GM23338 (cell line): ENCODE data around the gene KRT15. TPM values are rescaled to one million over a fixed set of nuclear protein-coding genes. Genes with fewer than 3 reads are reported as not detected.

Source experiments
- ATAC-seq: fragments of 200-7000 bp; cut with Tn5 transposase; 3 replicates; pipeline ENCODE4 v1.9.1; 2020
- DNase-seq: peaks from one replicate; pipeline ENCODE4 v3.0.0-alpha.2; 2015; ENCODE audit warnings: low spot score
- H2AFZ ChIP-seq: fragments of 200-600 bp; sonication (generic); 2 replicates; pipeline ENCODE4 v1.8.0; 2016; ENCODE audit warnings: antibody characterized with exemption, mild to moderate bottlenecking, moderate library complexity
- H3F3A ChIP-seq: fragments of 200-600 bp; sonication (generic); replicated peaks from 2 replicates; pipeline ENCODE4 v1.8.0; 2017; ENCODE audit warnings: antibody characterized with exemption, mixed run types, low read depth
- H3K27ac ChIP-seq: fragments of 200-600 bp; sonication (generic); 2 replicates; pipeline ENCODE4 v1.6.1; 2016; ENCODE audit warnings: low read depth
- H3K27me3 ChIP-seq: fragments of 200-600 bp; sonication (generic); 2 replicates; pipeline ENCODE4 v1.8.0; 2016; ENCODE audit warnings: mild to moderate bottlenecking, mixed run types, moderate library complexity; ENCODE audit not compliant: insufficient read depth
- H3K36me3 ChIP-seq: fragments of 200-600 bp; sonication (generic); 2 replicates; pipeline ENCODE4 v1.8.0; 2016; ENCODE audit warnings: mild to moderate bottlenecking; ENCODE audit not compliant: insufficient read depth
- H3K4me1 ChIP-seq: fragments of 200-600 bp; sonication (generic); 2 replicates; pipeline ENCODE4 v1.8.0; 2016; ENCODE audit warnings: mild to moderate bottlenecking, moderate library complexity; ENCODE audit not compliant: insufficient read depth
- H3K4me2 ChIP-seq: fragments of 200-600 bp; sonication (generic); 2 replicates; pipeline ENCODE4 v1.7.1; 2017; ENCODE audit warnings: mixed run types
- H3K4me3 ChIP-seq: fragments of 200-600 bp; sonication (generic); 2 replicates; pipeline ENCODE4 v1.6.1; 2016; ENCODE audit warnings: mixed run types
- H3K79me2 ChIP-seq: fragments of 200-600 bp; sonication (generic); replicated peaks from 2 replicates; pipeline ENCODE4 v1.8.0; 2017; ENCODE audit warnings: mild to moderate bottlenecking; ENCODE audit not compliant: insufficient read depth
- H3K9me2 ChIP-seq: fragments of 200-600 bp; sonication (generic); 2 replicates; pipeline ENCODE4 v1.8.0; 2017; ENCODE audit not compliant: insufficient read depth
- H4K20me1 ChIP-seq: fragments of 200-600 bp; sonication (generic); replicated peaks from 2 replicates; pipeline ENCODE4 v1.8.0; 2017; ENCODE audit warnings: mild to moderate bottlenecking; ENCODE audit not compliant: insufficient read depth
- H3K27ac Mint-ChIP-seq: 2 replicates; pipeline ENCODE4 v1.8.0; 2020; ENCODE audit warnings: inconsistent platforms, mild to moderate bottlenecking, moderate library complexity, mixed read lengths
- H3K27me3 Mint-ChIP-seq: 3 replicates; pipeline ENCODE4 v1.8.0; 2022; ENCODE audit warnings: low read depth, mild to moderate bottlenecking, moderate library complexity, mixed read lengths, inconsistent platforms; ENCODE audit not compliant: insufficient read depth, poor library complexity
- H3K36me3 Mint-ChIP-seq: 3 replicates; pipeline ENCODE4 v1.8.0; 2021; ENCODE audit warnings: low read depth, mild to moderate bottlenecking, inconsistent platforms, moderate library complexity, mixed read lengths
- H3K4me1 Mint-ChIP-seq: 3 replicates; pipeline ENCODE4 v1.8.0; 2020; ENCODE audit warnings: mild to moderate bottlenecking, inconsistent platforms, mixed read lengths
- H3K4me3 Mint-ChIP-seq: 3 replicates; pipeline ENCODE4 v1.8.0; 2021; ENCODE audit warnings: moderate library complexity, mild to moderate bottlenecking, inconsistent platforms, mixed read lengths
- H3K9me3 Mint-ChIP-seq: 3 replicates; pipeline ENCODE4 v1.8.0; 2020; ENCODE audit warnings: moderate library complexity, mild to moderate bottlenecking, inconsistent platforms, mixed read lengths
- EZH2 ChIP-seq: fragments of 200-600 bp; sonication (generic); IDR thresholded peaks from one replicate; pipeline ENCODE4 v1.8.0; 2017; ENCODE audit warnings: antibody characterized with exemption, mild to moderate bottlenecking, low read depth; ENCODE audit not compliant: unreplicated experiment
- EZH2phosphoT487 ChIP-seq: fragments of 200-600 bp; sonication (generic); IDR thresholded peaks from one replicate; pipeline ENCODE4 v1.8.1; 2018; ENCODE audit warnings: antibody characterized with exemption; ENCODE audit not compliant: unreplicated experiment
- JUNB ChIP-seq: IDR thresholded peaks from one replicate; pipeline ENCODE4 v1.6.1; 2016; ENCODE audit warnings: antibody characterized with exemption; ENCODE audit not compliant: unreplicated experiment
- NANOG ChIP-seq: IDR thresholded peaks from 2 replicates; pipeline ENCODE4 v1.6.1; 2016; ENCODE audit warnings: antibody characterized with exemption, borderline replicate concordance
- POLR2AphosphoS5 ChIP-seq: IDR thresholded peaks from 2 replicates; pipeline ENCODE4 v1.6.1; 2016; ENCODE audit warnings: antibody characterized with exemption, low read depth
- STAT1 ChIP-seq: IDR thresholded peaks from one replicate; pipeline ENCODE4 v1.6.1; 2016; ENCODE audit warnings: antibody characterized with exemption; ENCODE audit not compliant: unreplicated experiment
- ZNF114 ChIP-seq: fragments of 250-450 bp; sonication (Bioruptor Pico); IDR thresholded peaks from 2 replicates; pipeline ENCODE4 v1.5.0; 2020; ENCODE audit warnings: mild to moderate bottlenecking, moderate library complexity
- ZNF331 ChIP-seq: fragments of 250-450 bp; sonication (Bioruptor Pico); IDR thresholded peaks from 2 replicates; pipeline ENCODE4 v1.5.0; 2020; ENCODE audit warnings: low read depth, mild to moderate bottlenecking, moderate library complexity
- ZNF462 ChIP-seq: fragments of 250-450 bp; sonication (Bioruptor Pico); IDR thresholded peaks from 2 replicates; pipeline ENCODE4 v1.5.0; 2020; ENCODE audit warnings: mild to moderate bottlenecking, moderate library complexity
- polyA plus RNA-seq: library from polyadenylated mRNA; unstranded; fragments of >200 nt; fragmentation: Nextera tagmentation; extraction: Ambion mirVana; gene quantifications from 2 replicates; pipeline ENCODE4 v1.2.1, GENCODE V29; 2016
- total RNA-seq: library from RNA; depleted of rRNA; stranded (reverse); fragments of >200 nt; shearing (Covaris generic); gene quantifications from 2 replicates; pipeline ENCODE4 v1.2.3, GENCODE V29; 2014
- TF ChIP-seq, protein P1 (sequence below): IDR thresholded peaks from one replicate; pipeline ENCODE4 v1.6.1; 2018; ENCODE audit warnings: antibody characterized with exemption; ENCODE audit not compliant: unreplicated experiment
- TF ChIP-seq, protein P2 (sequence below): IDR thresholded peaks from 2 replicates; pipeline ENCODE4 v1.6.1; 2016; ENCODE audit warnings: antibody characterized with exemption
- TF ChIP-seq, protein P3 (sequence below), 2 experiments: fragments of 200-600 bp in 1 of 2; sonication (generic) in 1 of 2; conservative IDR thresholded peaks; 2 replicates each; pipeline versions ENCODE4 v1.5.1 to v1.6.1; 2016 to 2017; ENCODE audit warnings: antibody characterized with exemption in 2 of 2, low read depth in 2 of 2, mild to moderate bottlenecking in 2 of 2, moderate library complexity in 1 of 2

KRT15 gene
- total and polyA plus RNA-seq, 2 experiments from 2014 or later = 0.03 TPM; not detected in 1

DNA sequence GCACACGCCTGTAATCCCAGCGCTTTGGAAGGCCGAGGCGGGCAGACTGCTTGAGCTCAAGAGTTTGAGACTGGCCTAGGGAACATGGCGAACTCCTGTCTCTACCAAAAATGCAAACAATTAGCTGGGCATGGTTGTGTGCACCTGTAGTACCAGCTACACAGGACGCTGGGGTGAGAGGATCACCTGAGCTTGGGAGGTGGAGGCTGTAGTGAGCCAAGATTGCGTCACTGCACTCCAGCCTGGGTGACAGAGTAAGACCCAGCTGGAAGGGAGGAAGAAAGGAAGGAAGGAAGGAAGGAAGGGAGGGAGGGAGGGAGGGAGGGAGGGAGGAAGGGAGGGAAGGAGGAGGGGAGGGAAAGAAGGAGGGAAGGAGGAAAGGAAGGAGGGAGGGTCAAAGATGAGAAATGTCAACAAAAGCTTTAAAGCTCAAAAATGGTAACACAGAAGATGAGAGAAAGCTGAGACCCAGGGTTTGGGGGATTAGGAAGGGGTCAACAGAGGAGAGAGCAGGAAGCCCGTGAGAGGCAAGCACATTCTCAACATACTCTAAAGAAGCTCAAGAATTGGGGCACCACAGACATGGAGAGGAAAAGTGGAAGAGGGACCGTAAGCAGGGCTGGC is 14.4 kb upstream of the KRT15 start (continued):
- no peak for TF ChIP-seq ZNF462 (CRISPR knock-in tag)

GRCh38 chr17:41531993-41532392 is 13.3 kb upstream of the KRT15 start:
- peaks cover 1% of the 10 kb centered on the region; the same call in 1 of the 2 replicates for H3K79me2 ChIP-seq
- H3F3A ChIP-seq = no peaks in the 10 kb centered on the region
- no peak for DNase-seq
- no peak overlapping the region for H3K27ac ChIP-seq
- H3K4me2 ChIP-seq = no peak overlapping the region
- no peak overlapping the region for H2AFZ ChIP-seq
- Mint-ChIP-seq H3K4me1 (peaks cover 37% of the 10 kb centered on the region), H3K4me3 (no peak overlapping the region), H3K36me3 (peaks cover 1% of the 10 kb centered on the region; the same call in 2 of the 3 replicates), H3K27ac (no peak overlapping the region), H3K27me3 (peaks cover 25% of the 10 kb centered on the region), H3K9me3 (no peaks in the 10 kb centered on the region)
- no peaks in the 10 kb centered on the region for H3K36me3 ChIP-seq
- no peaks in the 10 kb centered on the region for H3K27me3 ChIP-seq
- H3K4me3 ChIP-seq = no peak overlapping the region
- no peaks in the 10 kb centered on the region for H3K9me2 ChIP-seq
- H3K4me1 ChIP-seq = peaks cover 15% of the 10 kb centered on the region
- H4K20me1 ChIP-seq = no peaks in the 10 kb centered on the region
- no peak for ATAC-seq
- TF ChIP-seq ZNF114 (CRISPR knock-in tag) = no peak
- no peak for TF ChIP-seq ZNF331 (CRISPR knock-in tag)
- TF ChIP-seq EZH2 = no peak
- TF ChIP-seq, protein P1, sequence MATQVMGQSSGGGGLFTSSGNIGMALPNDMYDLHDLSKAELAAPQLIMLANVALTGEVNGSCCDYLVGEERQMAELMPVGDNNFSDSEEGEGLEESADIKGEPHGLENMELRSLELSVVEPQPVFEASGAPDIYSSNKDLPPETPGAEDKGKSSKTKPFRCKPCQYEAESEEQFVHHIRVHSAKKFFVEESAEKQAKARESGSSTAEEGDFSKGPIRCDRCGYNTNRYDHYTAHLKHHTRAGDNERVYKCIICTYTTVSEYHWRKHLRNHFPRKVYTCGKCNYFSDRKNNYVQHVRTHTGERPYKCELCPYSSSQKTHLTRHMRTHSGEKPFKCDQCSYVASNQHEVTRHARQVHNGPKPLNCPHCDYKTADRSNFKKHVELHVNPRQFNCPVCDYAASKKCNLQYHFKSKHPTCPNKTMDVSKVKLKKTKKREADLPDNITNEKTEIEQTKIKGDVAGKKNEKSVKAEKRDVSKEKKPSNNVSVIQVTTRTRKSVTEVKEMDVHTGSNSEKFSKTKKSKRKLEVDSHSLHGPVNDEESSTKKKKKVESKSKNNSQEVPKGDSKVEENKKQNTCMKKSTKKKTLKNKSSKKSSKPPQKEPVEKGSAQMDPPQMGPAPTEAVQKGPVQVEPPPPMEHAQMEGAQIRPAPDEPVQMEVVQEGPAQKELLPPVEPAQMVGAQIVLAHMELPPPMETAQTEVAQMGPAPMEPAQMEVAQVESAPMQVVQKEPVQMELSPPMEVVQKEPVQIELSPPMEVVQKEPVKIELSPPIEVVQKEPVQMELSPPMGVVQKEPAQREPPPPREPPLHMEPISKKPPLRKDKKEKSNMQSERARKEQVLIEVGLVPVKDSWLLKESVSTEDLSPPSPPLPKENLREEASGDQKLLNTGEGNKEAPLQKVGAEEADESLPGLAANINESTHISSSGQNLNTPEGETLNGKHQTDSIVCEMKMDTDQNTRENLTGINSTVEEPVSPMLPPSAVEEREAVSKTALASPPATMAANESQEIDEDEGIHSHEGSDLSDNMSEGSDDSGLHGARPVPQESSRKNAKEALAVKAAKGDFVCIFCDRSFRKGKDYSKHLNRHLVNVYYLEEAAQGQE = no peak
- TF ChIP-seq POLR2AphosphoS5 = no peak
- TF ChIP-seq, protein P2, sequence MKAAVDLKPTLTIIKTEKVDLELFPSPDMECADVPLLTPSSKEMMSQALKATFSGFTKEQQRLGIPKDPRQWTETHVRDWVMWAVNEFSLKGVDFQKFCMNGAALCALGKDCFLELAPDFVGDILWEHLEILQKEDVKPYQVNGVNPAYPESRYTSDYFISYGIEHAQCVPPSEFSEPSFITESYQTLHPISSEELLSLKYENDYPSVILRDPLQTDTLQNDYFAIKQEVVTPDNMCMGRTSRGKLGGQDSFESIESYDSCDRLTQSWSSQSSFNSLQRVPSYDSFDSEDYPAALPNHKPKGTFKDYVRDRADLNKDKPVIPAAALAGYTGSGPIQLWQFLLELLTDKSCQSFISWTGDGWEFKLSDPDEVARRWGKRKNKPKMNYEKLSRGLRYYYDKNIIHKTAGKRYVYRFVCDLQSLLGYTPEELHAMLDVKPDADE = no peak
- TF ChIP-seq, protein P3, sequence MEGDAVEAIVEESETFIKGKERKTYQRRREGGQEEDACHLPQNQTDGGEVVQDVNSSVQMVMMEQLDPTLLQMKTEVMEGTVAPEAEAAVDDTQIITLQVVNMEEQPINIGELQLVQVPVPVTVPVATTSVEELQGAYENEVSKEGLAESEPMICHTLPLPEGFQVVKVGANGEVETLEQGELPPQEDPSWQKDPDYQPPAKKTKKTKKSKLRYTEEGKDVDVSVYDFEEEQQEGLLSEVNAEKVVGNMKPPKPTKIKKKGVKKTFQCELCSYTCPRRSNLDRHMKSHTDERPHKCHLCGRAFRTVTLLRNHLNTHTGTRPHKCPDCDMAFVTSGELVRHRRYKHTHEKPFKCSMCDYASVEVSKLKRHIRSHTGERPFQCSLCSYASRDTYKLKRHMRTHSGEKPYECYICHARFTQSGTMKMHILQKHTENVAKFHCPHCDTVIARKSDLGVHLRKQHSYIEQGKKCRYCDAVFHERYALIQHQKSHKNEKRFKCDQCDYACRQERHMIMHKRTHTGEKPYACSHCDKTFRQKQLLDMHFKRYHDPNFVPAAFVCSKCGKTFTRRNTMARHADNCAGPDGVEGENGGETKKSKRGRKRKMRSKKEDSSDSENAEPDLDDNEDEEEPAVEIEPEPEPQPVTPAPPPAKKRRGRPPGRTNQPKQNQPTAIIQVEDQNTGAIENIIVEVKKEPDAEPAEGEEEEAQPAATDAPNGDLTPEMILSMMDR (conservative IDR thresholded peaks at IDR 0.05; ENCODE audit: low read depth in 2 of 2) = no peak
- no peak for TF ChIP-seq JUNB
- no peak for TF ChIP-seq NANOG
- no peak for TF ChIP-seq EZH2phosphoT487
- no peak for TF ChIP-seq STAT1
